Activated CD8-positive, alpha-beta memory T cell treated with anti-CD3 and anti-CD28 coated beads, Interleukin-2, amount 50 U/mL, for 24 hours (primary cell): Measurements from ENCODE around the gene HCFC1R1.

ENCODE experiments used
- DNase-seq: peaks from one replicate; pipeline ENCODE4 v3.0.0-alpha.2; 2020; ENCODE audit errors: extremely low read depth

Gene HCFC1R1

DNA sequence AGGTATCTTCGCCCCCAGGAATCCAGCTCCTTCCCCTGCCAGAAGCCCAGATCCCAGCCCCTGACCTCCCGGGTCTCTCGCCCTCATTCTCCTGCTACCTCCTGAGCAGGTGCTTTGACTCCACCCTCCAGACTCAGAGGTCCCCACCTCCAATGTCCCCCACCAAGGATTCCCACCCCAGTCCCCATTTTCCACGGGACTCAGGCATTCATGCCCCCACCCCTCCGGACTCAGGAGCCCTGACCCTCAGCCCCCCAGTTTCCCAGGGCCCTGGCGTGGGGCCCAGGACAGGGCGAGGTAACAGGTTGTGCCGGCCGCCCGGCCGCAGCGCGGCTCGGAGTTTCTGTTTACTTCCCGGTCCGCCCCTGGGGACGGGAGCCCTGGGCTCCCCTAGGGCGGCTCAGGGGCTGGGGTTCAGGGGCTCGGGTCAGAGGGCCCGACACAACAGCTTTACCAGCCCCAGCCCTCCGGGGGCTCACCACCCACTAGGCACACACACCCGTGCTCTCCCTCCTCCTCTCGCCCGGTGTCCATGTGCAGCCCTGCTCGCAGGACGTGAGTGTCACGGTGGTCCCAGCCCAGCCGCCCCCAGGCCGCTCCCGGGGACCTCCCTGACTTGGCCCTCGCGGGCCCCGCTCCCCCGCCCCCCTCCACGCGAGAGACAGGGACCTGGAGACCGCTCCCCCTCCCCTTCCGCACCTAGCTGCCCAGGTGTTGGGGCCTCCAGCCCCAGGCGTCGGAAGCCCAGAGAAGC lies 12.4 kb upstream of the HCFC1R1 start:
- DNase-seq: no peak

DNA sequence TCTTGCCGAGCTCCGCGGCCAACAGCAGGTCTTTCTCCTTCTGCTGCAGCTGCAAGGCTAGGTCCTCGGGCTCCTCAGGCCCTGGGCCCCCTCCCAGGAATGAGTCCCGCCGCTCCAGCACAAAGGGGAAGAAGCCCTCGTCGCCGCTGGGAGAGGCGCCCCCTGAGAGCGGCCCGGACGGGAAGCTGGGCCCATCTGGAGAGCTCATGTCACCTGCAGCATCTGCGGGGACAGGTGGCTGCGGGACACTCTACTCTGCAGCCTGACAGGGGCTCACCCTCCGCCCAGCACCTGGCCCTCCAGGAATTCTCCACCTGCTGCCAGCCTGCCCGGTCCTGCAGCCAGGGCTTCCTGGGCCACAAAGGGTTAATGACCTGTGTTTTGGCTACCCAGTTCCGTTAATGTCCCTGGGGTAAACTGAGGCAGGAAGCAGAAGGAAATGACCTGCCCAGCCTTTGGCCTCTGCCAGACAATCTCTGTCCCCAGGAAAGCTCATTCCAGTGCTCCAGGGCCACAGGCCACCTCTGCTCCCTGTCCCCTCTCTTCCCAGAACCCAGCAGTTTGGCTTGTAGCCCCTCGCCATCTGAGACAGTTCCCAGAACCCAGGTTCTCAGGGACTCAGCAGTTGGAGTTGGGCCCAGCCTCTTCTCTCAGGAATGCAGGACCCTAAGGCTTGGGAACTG lies 11.7 kb upstream of the HCFC1R1 start:
- DNase-seq: no peak

DNA sequence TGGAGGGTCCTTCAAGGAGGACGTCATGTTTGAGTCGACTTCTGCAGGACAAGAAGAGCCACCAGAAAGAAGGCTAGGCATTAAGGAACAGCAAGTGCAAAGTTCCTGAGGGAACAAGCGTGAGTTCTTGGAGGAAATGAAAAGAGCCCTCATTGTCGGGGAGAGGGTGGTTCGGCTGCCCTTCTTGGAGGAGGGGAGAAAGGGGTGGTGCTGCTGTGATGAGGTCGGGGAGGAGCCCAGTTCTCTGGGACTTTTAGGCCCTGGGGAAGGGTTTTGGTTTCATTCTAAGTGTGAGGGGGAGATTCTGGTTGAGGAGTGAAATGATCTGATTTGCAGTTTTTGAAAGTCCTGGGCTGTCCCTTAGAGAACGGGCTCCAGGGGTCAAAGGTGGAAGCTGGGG lies 8.9 kb upstream of the HCFC1R1 start:
- no peak for DNase-seq

DNA sequence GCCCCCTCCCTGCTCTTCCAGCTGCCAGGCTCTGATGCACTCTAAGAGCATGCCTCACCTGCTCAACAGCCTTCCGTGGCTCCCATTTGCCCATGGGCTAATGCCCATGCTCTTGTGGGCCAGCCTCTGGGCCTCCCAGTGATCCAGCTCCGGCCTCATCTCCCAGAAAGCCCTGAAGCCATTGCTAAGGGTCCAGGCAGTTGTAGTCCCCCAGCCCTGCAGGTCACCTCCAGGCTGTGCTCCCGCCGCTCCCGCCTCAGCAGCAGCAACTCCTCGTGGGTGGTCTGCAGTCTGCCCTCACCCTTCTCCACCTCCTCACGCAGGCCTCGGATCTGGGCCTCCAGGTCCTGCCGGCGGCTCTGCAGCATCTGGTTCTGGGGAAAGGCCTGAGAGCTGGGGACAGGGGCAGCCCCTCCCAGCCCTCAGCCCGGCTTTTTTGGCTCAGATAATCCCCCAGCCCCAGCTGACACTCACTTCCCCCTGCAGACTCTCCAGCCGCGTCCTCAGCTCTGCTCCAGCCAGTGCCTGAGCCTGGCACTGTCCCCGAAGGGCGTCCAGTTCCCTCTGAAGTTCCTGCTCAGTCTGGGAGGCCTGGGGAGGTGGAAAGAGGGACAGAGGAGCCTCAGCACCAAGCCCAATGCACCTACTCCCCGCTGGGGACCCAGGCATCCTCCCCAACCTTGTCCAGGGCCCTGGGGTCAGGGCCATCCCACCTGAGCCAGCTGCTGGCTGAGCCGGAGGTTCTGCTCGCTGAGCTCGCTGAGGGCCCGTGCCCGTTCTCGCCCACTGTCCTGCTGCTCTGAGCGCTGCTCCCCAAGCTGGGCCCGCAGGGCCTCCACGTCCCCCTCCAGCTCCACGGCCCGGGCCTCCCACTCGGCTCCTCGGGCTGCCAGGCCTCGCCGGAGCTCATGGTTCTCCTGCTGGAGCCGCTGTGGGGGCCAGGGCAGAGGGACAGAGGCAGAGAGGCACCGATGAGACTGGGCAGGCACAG lies 6.8 kb upstream of the HCFC1R1 start:
- DNase-seq: no peak

DNA sequence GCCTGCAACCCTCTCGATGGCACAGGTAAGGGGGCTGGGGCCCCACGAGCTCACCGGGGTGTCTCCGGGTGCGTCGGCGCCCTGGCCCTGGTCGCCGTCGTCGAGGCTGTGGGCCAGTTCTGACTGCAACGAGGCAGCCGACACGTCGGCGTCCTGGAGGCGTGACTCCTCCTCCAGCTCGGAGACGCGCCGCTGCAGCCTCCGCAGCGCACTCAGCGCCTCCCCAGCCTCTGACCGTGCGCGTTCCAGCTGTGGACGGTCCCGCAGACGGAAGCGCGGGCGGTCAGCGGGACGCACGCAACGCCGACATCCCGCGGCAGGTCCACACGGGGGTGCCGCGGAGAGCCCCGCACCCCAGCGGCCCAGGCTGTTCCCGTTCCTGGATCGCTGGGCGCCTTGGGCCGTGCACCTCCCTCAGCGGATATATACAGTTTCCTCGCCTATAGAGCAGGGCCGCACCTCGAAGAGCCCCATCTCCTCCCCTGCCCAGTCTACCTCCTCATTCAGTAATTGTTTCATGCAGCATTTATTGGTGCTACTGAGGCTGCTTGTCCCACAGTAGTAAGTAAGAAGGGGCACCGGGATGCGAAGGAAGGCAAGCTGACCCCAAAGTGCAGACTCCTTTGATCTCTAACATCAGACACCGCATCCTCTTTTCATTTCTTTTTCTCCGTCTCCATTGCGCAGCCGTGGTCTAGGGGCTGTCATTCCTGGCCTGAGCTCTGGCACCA lies 5.9 kb upstream of the HCFC1R1 start:
- DNase-seq: no peak

DNA sequence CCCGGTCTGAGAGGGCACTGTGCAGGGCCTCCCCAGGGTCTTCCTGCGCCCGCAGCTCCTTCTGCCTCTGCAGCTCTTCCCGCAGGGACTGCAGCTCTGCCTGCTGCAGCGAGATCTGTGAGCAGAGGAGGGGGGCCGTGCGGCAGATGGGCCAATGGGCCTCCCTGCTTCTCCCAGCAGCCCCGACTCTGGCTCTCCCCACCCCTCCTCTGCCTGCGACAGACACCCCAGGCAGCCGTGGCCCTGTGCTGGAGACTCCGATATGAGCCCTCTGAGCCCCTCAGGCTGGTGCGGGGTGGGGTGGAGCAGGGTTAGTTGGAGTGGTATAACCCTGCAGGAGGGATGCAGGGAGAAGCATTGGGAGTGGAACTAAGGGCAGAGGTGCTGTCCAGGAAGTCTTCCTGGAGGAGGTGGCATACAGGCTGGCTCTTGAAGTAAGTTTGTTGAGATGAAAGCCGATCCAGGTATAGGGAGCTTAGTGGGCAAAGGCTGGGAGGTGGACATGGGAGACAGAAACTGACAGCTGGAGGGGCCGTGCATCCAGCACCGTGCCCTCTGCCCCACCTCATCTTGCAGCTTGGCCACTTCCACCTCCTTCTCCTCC lies 5.1 kb upstream of the HCFC1R1 start:
- no peak for DNase-seq

DNA sequence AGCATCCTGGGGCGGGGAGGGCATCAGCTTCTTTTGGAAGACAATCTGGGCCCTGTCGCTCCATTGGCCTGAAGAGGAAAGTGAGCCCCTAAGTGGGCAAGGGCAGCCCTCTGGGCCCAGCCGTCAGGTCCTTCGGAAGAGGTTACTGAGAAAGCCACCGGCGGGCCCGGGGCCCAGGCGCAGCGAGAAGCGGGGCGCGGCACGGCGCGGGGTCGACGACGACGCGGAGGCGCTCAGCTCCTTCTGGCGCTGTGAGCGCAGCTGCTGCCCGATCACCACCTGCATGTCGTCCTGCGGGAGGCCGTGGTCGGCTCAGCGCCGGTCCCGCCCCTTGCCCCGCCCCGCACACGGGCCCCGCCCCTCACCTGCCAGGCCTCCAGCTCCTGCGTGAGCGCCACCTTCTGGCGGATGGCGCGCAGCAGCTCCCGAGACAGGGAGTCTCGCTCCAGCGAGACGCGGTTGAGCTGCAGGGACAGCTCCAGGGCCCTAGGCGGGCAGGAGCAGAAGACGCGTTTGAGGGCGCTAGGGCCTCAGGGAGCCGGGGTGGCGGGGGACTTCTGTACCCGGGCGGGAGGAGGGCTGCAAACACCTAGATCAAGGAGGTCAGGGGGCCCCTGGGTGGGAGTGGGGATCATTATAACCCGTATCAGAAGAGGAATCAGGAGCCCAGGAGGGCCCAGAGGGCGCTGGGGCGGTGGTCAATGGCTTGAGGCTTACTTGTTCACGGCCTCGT lies 4.4 kb upstream of the HCFC1R1 start:
- peak; percentile 56 for DNase-seq

DNA sequence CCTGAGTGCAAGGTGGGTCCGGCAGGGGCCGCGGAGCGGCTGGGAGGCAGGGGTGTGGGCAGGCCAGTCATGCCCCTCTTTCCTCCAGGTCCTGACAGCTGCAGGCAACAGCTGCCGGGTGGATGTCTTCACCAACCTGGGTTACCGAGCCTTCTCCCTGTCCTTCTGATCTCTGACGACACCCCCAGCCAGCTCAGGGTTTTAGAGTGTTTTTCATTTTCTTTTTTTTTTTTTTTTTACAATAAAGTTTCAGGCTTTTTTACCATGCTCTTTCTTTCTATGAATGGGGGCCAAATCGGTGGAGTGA lies 3.7 kb upstream of the HCFC1R1 start:
- DNase-seq: no peak

DNA sequence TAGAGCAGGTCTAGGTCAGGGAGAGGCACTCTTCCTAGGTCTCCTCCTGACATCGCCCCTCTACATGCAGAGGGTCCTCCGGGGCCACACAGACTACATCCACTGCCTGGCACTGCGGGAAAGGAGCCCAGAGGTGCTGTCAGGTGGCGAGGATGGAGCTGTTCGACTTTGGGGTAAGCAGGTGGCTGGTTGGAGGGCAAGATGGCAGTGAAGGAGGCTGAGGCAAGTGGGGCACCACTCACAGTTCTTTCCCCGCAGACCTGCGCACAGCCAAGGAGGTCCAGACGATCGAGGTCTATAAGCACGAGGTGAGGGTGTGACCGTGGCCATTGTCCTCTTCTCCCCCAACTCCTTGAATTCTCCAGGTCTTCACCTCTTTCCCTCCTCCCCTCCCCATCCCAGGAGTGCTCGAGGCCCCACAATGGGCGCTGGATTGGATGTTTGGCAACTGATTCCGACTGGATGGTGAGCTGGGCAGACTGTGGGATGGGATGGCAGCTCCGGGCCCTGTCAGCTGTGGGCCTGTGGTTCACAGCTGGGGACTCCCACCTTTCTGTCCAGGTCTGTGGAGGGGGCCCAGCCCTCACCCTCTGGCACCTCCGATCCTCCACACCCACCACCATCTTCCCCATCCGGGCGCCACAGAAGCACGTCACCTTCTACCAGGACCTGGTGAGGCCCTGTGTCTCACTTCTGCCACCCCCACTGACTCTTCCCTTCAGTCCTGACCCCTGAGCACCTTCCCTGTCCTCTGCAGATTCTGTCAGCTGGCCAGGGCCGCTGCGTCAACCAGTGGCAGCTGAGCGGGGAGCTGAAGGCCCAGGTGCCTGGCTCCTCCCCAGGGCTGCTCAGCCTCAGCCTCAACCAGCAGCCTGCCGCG lies 3.1 kb upstream of the HCFC1R1 start:
- DNase-seq: no peak

DNA sequence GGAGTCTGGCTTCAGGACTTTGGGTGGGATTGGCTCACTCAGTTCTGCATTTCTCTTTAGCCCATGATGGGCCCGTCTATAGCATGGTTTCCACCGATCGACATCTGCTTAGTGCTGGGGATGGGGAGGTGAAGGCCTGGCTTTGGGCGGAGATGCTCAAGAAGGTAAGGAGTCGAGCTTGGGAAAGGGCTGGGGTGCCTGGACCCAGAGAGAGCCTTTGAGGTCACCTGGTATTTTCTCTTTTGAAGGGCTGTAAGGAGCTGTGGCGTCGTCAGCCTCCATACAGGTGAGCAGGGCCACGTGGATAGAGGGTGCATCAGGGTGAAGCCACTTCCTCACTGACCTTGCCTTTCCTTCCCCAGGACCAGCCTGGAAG lies 2.2 kb upstream of the HCFC1R1 start:
- DNase-seq: no peak

DNA sequence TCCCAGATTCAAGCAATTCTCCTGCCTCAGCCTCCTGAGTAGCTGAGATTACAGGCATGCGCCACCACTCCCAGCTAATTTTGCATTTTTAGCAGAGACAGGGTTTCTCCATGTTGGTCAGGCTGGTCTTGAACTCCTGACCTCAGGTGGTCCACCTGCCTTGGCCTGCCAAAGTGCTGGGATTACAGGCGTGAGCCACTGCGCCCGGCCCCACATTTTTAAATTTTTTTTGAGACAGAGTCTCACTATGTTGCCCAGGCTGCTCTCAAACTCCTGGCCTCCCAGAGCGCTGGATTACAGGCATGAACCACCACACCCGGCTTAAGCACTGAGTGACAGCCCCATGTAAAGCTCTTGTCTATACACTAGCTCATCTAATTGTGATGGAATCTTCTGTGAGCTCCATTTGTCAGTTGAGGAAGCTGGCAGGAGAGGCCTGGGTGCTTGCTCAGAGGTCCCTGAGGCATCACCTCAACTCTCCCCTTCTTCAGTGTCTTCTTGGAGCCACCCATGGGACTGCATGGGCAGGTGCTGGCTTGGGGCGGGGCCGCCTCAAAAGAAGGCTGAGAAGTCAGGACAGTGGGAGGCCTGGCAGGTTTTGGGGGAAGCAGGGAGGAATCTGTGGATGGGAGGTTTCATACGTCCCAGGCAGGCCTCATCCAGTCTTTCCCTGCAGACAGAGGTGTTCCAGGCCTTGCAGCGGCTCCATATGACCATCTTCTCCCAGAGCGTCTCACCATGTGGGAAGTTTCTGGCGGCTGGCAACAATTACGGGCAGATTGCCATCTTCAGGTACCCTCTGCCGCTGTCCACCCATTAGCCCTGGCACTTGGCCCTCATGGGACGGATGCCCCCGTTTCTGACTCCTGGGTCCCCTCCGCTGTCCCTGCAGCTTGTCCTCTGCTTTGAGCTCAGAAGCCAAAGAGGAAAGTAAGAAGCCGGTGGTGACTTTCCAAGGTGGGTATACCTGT lies 1.6 kb upstream of the HCFC1R1 start:
- no peak for DNase-seq

DNA sequence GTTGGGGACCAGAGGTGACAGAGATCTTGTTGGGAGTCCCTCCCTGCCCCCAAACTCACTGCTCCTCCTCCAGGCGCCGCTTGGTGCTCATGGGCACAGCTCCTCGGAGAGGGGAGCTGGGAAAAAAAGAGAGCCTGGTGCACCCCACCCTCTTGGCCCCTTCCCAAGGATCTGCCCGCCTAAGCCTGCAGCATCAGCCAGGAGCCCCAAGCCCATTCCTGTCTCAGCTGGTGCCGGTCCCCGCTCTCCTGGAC lies 400 bp downstream of the HCFC1R1 start:
- no peak for DNase-seq

DNA sequence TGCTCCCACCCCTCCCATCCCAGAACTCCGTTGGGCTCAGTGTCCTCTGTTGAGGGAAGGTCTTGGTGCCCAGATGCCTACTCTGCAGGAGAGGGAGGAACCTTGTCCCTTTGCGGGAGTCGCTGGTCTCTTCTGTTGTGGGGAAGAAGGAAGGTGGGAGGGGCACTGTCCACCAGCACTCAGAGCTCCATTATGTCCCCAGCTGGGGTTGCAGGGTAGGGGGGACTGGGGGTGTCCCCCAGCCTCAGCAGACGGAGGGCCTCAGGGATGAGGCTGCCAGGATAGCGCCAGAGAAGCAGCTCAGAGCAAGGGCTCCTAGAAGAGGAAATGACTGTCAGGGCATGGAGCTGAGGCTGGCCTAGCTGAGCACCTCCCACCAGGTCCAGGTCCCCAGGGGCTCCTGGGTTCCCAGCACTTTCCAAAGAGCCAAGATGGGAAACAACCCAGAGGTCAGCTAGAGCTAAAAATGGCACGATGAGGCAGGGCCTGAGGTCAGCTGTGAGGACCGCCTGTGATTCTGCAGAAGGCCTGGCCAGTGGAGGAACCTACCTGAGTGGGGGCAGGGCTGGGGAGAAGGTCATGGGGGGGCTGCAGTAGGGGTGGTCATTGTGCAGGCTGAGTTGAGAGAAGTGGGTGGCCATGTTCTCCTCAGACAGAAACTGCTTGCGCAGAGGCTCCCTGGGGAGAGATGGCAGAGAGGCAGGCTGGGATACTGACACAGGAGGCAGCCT lies 893 bp downstream of the HCFC1R1 start:
- DNase-seq: no peak

DNA sequence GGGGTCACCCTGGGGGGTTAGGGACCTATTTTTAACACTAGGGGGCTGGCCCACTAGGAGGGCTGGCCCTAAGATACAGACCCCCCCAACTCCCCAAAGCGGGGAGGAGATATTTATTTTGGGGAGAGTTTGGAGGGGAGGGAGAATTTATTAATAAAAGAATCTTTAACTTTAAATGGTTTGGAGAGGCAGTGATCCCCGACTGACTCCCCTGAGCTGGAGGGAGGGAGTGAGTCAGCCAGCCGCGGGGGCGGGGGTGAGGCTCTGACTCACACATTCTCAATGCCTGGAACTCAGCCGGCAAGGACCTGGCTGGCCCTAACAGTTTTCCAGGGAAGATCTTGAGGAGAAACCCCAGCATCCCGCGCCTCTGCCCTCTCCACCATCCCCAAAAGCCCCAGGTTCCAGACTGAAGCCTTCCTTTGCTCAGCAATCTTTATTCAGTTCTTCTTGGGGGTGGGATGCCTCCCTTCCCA lies 1.5 kb downstream of the HCFC1R1 start:
- peak; percentile 78 for DNase-seq

DNA sequence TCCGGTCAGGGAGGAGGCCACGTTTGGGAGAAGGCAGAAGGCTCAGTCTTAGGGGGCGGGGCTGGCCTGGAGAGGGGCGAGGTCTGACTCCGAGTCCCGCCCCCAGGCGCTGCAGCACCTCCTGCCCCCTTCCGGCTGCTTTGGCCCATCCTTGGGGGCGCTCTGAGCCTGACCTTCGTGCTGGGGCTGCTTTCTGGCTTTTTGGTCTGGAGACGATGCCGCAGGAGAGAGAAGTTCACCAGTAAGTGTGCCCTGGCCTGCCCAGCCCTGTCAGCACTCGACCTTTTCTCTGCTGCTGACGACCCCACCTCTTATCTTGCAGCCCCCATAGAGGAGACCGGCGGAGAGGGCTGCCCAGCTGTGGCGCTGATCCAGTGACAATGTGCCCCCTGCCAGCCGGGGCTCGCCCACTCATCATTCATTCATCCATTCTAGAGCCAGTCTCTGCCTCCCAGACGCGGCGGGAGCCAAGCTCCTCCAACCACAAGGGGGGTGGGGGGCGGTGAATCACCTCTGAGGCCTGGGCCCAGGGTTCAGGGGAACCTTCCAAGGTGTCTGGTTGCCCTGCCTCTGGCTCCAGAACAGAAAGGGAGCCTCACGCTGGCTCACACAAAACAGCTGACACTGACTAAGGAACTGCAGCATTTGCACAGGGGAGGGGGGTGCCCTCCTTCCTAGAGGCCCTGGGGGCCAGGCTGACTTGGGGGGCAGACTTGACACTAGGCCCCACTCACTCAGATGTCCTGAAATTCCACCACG lies 2.1 kb downstream of the HCFC1R1 start:
- peak; percentile 61 for DNase-seq

DNA sequence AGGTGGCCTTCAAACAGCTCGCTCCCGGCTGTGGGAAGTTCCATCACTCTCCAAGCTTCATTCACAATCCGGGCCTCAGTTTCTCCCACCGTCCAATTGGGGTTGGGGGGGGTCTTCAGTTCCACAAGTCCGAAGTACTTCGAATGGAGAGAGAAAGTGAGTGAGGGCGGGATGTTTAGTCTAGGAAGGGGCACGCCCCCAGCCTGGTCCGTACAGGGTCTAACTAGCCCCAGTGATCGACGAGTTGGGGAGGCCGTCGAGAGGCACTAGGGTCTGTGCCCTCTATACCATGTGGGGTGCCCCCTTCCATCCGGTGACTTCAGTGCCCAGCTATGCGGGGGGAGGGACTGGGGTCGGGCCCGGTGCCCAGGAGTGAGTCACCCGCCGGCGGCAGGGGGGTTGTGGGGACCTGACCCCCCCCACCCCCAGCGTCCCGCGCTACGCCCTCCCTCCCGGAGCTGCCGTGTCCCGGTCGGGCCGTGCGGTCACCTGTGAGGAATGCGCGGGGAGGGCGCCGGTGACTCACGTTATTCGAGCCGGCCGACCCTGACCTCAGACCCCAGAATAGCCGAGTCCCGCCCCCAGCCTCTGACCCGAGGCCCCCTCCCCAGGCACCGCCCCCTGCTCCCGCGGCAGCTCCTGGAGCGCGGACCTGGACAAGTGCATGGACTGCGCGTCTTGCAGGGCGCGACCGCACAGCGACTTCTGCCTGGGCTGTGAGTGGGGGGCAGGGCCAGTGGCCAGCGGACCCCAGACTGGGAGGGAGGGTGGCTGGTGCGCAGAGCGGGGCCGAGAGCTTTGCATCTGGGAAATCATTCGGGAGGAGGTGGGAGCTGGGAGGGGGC lies 2.9 kb downstream of the HCFC1R1 start:
- no peak for DNase-seq

DNA sequence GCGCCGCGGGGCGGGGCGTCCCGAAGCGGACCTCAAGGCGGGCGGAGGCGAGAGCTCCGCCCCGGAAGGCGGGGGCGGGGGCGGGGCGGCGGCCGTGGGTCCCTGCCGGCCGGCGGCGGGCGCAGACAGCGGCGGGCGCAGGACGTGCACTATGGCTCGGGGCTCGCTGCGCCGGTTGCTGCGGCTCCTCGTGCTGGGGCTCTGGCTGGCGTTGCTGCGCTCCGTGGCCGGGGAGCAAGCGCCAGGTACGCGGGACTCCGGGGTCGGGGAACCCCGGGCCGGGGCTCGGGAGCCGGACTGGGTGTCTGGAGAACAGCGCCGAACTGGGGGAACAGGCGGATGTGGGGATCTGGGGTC lies 3.5 kb downstream of the HCFC1R1 start, which contains the start of gene TNFRSF12A:
Gene TNFRSF12A (plus strand): TSS at position 122 of the 357 bp plus-strand sequence. CDS start 30 bp downstream, at position 152.
- no peak for DNase-seq
